ENCODE measurements around the gene LAMC2.

GRCh38 chr1:183218027-183218618, 32.1 kb downstream of the LAMC2 start:
- TF ChIP-seq CTCF (IDR thresholded peaks at IDR 0.05) (no peak), POLR2A (IDR thresholded peaks at IDR 0.05) (no peak)

All from prostate gland (tissue), 2 donors.